ENCODE measurements around the gene MAP7. TPM values are rescaled to one million over a fixed set of nuclear protein-coding genes. Genes with fewer than 3 reads are reported as not detected.

Gene MAP7
- total RNA-seq, 1 experiment from 2014 or later, result 60.7 TPM

GRCh38 chr6:136566007-136566487, 15.8 kb upstream of the MAP7 start:
- no peak for DNase-seq (ENCODE audit: extremely low read depth, low read depth)

DNA sequence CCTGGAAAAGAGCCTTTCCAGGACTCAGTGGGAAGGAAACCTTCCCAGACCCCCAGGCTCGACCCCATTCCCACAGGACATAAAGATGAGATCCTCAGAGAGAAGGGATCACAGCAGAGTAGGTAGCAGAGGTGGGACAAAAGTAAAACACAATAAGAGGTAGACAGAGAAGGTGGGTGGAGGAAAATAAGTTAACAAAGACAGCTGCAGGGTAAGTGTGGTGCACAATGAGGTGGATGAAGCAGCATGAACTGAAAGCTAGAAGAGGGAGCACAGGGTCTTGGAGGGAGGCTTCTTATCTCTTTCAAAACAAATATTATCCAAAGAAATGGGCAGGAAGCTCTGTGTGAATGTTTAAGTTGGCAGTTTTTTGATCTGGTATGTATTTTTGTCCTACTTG, 14.0 kb upstream of the MAP7 start:
- no peak for DNase-seq (ENCODE audit: extremely low read depth, low read depth)

DNA sequence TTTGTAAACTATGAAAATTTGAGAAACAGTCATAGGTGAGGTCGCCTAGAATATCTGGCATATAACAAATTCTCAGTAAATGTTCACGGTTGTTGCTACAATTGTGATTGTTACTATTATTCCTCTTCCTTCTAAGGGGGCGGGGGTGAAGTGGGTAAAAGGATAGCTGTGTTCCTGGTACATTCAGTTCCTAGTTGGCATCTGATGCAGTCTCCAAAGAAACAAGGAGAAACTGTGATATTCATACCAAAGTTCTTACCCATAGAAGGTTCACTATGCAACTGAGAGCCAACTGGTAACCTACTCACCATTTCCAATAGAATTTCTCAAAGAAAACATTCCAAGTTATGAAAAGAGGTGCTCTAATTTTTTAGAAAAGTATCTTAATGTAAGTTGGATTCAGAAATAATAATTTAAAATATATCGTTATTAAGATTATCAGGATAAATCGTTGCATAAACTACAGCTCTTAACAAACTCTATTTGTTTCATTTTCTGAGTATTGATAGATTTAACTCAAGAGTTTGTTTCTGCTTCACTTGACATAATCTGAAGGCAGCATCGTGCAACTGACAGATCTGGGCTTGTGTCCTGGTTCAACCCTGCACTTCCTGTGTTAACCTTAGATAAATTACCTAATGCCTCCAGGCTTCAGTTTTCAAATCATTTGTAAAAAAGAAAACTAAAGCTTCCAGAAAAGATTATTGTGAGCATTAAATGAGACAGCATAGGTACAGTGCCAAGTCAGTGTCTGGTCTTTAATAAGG, 13.3 kb upstream of the MAP7 start:
- no peak for DNase-seq (ENCODE audit: extremely low read depth, low read depth)

DNA sequence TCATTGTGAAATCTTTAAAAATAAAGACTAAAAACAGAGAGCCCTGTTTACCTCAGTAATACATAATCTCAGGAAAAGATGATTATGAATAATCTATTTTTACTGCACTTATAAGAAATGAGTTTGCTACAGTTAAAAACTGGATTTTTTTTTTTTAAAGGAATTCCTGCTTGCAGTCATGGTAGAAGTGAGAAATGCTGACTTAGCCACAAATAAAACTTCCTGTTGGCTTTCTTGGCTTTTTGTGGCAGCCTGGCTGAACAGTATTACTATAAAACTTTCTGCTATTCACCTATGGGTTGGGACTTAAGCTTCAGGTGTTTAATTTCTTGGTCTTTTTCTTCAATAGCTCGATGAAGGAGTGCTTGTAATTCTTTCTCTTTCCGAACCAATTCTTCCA, 12.0 kb upstream of the MAP7 start:
- DNase-seq (ENCODE audit: extremely low read depth, low read depth), result no peak

DNA sequence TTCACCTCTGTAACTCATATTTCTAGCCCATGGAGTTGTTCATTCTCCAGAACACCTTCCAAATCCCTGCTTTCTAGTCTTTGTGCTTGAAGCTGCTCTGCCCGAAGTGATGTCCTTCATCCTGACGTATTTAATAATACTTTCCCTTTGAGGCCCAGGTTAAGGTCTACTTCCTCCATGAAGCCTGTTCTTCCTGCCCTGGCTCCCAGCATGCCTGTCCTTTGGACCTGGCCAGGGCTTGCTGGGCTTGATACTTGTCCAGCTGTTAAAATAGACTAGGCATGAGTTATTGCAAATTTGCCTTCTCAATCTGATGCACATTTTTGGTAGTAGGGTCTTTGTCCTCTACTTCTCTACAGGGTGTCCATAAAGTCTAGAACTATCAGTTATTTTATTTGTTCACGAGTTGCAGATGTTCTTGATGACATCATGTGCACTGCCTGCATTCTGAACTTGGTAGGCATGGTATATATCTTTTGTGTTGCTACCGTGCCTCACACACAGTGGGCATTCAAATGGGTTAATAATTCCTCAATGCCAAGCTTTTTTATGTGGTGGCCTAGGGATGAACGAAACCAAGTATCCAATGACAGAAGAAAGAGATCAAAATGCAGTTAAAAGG, 3.1 kb upstream of the MAP7 start:
- no peak for DNase-seq (ENCODE audit: extremely low read depth, low read depth)

DNA sequence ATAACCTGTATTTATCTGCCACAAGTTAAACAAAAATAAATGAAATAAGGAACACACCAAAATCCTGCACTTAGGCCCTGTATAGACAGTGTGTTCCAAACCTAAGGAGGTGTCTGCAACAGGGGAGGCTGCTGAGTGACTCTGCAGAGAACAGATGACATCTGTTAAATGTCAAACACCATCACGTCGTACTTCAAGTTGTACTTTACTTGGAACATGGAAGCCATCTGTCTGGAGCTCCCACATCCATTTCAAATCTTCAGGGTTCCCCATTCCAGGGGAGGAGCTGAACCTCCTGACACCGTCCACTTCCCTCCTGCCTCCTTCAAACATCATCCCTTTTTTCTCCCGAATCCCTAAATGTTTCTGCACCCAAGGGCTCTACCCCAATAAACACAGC, 1.8 kb upstream of the MAP7 start:
- DNase-seq (ENCODE audit: extremely low read depth, low read depth), result no peak

GRCh38 chr6:136551103-136551502, 881 bp upstream of the MAP7 start:
- DNase-seq (ENCODE audit: extremely low read depth, low read depth), result no peak

GRCh38 chr6:136550045-136550329, 235 bp downstream of the MAP7 start:
- no peak for DNase-seq (ENCODE audit: extremely low read depth, low read depth)

GRCh38 chr6:136549300-136550044, 750 bp downstream of the MAP7 start:
- DNase-seq (ENCODE audit: extremely low read depth, low read depth), result no peak

DNA sequence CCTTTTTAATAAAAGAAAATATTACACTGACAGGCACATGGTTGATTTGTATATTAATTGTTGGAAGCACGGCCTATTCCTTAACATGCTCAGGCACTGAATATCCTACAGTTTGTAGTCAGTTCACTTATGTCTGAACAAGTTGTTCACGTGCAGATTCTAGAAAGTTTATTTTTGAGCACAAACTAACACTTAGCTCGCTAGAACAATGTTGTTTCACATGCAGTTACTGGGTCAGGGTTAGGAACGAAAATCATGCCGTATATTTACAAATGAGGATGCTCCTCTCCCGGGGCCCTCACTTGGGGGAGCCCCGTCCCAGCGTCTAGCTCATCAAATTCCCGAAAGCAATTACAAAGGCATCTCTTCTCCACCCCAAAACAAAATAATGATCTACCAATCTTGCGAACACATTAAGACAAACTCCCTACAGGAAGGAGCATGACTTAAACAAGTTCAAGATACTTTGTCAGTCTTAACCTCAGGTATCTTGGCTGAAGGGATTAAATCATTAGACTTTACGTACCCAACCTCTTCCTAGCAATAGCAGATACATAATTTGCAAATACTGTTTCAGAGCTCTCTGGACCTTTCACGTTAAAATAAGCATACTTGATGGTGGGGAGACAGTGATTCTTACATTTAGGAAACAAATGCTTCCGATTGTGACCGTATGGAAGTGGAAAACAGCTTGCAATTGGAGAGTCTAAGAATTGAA, 1.5 kb downstream of the MAP7 start:
- DNase-seq (ENCODE audit: extremely low read depth, low read depth), result no peak

- no peak for DNase-seq (ENCODE audit: extremely low read depth, low read depth)
Observed at GRCh38 chr6:136547871-136548270, 2.4 kb downstream of the MAP7 start.

DNA sequence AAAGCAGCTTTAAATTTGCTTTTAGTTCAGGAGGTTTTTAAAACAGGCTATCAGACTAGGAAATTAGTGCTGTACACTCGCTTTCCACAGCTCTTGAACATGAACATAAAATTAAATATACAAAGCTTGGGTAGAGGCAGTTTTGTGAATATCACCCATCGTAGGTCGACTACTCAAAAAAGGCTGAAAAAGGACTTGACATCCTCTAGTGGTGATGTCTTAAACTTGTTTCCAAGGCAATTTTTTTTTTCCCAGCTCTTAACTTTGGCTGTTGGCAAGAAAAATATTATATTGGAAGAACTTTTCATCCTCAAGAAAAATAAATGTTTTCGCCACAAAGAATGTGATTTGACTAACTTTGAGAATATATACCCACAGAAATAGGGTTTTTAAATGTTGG, 2.9 kb downstream of the MAP7 start:
- DNase-seq (ENCODE audit: extremely low read depth, low read depth), result no peak

GRCh38 chr6:136546331-136546730, 3.9 kb downstream of the MAP7 start:
- no peak for DNase-seq (ENCODE audit: extremely low read depth, low read depth)

GRCh38 chr6:136544326-136544725, 5.9 kb downstream of the MAP7 start:
- no peak for DNase-seq (ENCODE audit: extremely low read depth, low read depth)

- DNase-seq (ENCODE audit: extremely low read depth, low read depth), result no peak
Observed at GRCh38 chr6:136541395-136541794, 8.8 kb downstream of the MAP7 start.

DNA sequence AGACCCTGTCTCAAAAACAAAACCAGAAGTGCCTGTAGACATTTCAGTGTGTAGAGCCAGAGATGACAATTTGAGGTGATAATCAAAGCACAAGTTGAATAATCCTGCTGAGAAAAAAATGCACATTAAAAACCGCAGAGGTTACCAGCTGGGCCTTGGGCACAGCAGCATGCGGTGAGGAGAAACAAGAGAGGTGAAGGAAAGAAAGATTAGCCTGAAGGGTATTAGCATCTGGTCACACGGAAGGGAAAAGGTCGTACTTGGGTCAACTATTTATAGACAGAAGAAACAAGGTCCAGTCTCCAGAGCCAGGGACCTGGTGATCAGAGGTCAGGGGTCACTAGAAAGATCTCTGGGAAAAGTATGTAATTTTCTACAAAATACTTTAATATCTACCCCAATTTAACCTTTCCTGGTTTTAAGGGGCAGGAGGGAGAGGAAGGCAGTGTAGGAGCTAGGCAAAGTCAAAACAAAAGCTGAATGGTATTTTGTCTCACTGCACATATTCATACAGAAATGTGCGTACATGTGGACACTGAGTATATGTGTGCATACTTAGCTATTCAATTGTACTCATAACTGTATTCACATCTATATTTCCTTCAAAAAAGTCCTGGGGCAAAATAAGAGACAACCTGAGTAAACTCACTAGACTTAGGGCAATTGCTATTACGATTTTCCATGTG, 10.1 kb downstream of the MAP7 start:
- DNase-seq (ENCODE audit: extremely low read depth, low read depth), result no peak

DNA sequence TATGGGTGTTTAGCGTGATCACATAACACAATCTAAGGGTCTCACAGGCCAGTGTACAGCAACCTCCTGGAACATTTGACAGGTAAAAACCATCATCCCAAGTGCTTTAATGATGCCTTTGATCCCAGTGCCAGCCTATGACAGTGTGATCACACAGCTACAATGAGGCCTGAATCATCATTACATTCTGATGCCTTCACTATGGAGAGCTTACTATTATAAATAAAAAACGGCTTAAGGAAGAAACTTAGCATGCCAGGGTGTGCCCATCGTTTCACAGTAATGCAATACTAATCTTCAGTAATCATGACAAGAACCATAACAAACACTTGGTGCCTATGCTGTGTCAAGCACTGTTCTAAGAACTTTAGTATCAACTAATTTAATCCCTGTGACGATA, 11.4 kb downstream of the MAP7 start:
- no peak for DNase-seq (ENCODE audit: extremely low read depth, low read depth)

GRCh38 chr6:136535880-136536650, 14.2 kb downstream of the MAP7 start:
- DNase-seq (ENCODE audit: extremely low read depth, low read depth), result no peak

DNA sequence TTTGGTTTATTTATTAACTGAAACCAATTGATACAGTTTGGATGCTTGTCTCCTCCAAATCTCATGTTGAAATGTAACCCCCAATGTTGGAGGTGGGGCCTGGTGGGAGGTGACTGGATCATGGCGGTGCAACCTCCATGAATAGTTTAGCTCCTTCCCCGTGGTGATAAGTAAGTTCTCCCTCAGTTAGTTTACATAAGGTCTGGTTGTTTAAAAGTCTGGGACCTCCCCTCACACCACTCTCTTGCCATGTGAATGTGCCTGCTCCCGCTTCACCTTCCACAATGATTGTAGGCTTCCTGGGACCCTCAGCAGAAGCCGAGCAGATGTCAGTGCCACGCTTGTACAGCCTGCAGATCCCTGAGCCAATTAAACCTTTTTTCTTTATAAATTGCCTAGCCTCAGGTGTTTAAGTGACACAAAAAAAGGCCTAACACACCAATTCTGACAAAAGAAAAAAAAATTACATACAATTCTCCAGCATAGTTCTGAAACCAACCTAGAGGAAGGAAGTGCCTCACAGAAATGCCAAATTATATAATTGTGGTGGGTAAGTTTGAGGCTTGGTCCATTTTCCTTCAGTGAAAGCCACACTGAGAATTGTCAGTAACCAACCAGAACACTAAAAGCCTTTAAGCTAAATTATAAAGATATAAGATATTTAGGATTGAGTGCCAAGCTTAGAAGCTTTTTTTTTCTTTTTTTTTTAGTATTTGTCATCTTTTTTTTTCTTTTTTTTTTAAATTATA, 15.0 kb downstream of the MAP7 start:
- DNase-seq (ENCODE audit: extremely low read depth, low read depth), result no peak
